HepG2 (cell line): Measurements from ENCODE around the gene POLG2. TPM values are rescaled to one million over a fixed set of nuclear protein-coding genes. Genes with fewer than 3 reads are reported as not detected.

ENCODE experiments used
- ARNTL ChIP-seq: sonication (generic); formaldehyde crosslinking; IDR thresholded peaks from 2 replicates; pipeline ENCODE4 v1.4.0; 2020; ENCODE audit warnings: mild to moderate bottlenecking, missing genetic modification reagents
- CCAR2 ChIP-seq: fragments of 200-400 bp; formaldehyde crosslinking; optimal IDR thresholded peaks from 2 replicates; pipeline ENCODE3; 2018; ENCODE audit warnings: low read depth, mild to moderate bottlenecking, low read length, moderate library complexity
- KMT2A ChIP-seq: sonication (generic); formaldehyde crosslinking; IDR thresholded peaks from 2 replicates; pipeline ENCODE4 v1.4.0; 2020; ENCODE audit warnings: missing genetic modification reagents
- LRRFIP1 ChIP-seq: sonication (generic); formaldehyde crosslinking; conservative IDR thresholded peaks from 2 replicates; pipeline ENCODE4 v1.4.0; 2020; ENCODE audit warnings: missing genetic modification reagents
- MAZ ChIP-seq, 2 experiments: sonication (generic) in 1 of 2; formaldehyde crosslinking in 1 of 2; IDR thresholded peaks; 2 replicates each; pipeline versions ENCODE4 v1.5.0 to v1.6.1; 2012 to 2020; ENCODE audit warnings: low read depth in 2 of 2, mild to moderate bottlenecking in 2 of 2, borderline replicate concordance in 1 of 2, improper control_type of control experiment in 1 of 2, low read length in 1 of 2, missing genetic modification reagents in 1 of 2, moderate library complexity in 1 of 2
- STAT5B ChIP-seq: sonication (generic); formaldehyde crosslinking; IDR thresholded peaks from 2 replicates; pipeline ENCODE4 v1.4.0; 2020; ENCODE audit warnings: missing genetic modification reagents
- TBX3 ChIP-seq: fragments of 450-650 bp; IDR thresholded peaks from 2 replicates; pipeline ENCODE4 v1.6.1; 2017; ENCODE audit warnings: antibody characterized with exemption, mild to moderate bottlenecking, inconsistent platforms, borderline replicate concordance
- TSC22D2 ChIP-seq: sonication (generic); formaldehyde crosslinking; IDR thresholded peaks from 2 replicates; pipeline ENCODE4 v1.5.1; 2020; ENCODE audit warnings: missing genetic modification reagents, mild to moderate bottlenecking, borderline replicate concordance
- ZBTB21 ChIP-seq: sonication (generic); formaldehyde crosslinking; IDR thresholded peaks from 2 replicates; pipeline ENCODE4 v1.4.0; 2020; ENCODE audit warnings: missing genetic modification reagents
- ZMYM4 ChIP-seq: sonication (generic); formaldehyde crosslinking; IDR thresholded peaks from 2 replicates; pipeline ENCODE4 v1.8.1; 2023; ENCODE audit warnings: mild to moderate bottlenecking, missing genetic modification reagents
- ZNF232 ChIP-seq: sonication (generic); formaldehyde crosslinking; IDR thresholded peaks from 2 replicates; pipeline ENCODE4 v1.4.0; 2020; ENCODE audit warnings: missing genetic modification reagents, borderline replicate concordance
- ZNF343 ChIP-seq: sonication (generic); formaldehyde crosslinking; IDR thresholded peaks from 2 replicates; pipeline ENCODE4 v1.4.0; 2020; ENCODE audit warnings: mild to moderate bottlenecking, missing genetic modification reagents
- ZNF607 ChIP-seq: sonication (generic); formaldehyde crosslinking; IDR thresholded peaks from 2 replicates; pipeline ENCODE4 v1.5.1; 2020; ENCODE audit warnings: missing genetic modification reagents, mild to moderate bottlenecking, borderline replicate concordance
- ZNF7 ChIP-seq: IDR thresholded peaks from 2 replicates; pipeline ENCODE4 v1.6.1; 2016; ENCODE audit warnings: missing biosample characterization, missing genetic modification reagents
- ZSCAN20 ChIP-seq: sonication (generic); formaldehyde crosslinking; IDR thresholded peaks from 2 replicates; pipeline ENCODE4 v1.4.0; 2020; ENCODE audit warnings: missing genetic modification reagents, mild to moderate bottlenecking, borderline replicate concordance
- polyA plus RNA-seq, 8 experiments: library from polyadenylated mRNA; depleted of rRNA in 3 of 8; stranded (reverse) in 7 of 8; unstranded in 1 of 8; fragments of >200 nt; fragmentation: Illumina TruSeq in 4 of 8; extraction: Trizol in 4 of 8; gene quantifications; 2 replicates each; pipeline versions ENCODE4 v1.2.1 to v1.2.3, GENCODE V29; 2011 to 2016; ENCODE audit warnings: low read depth in 4 of 8, missing spikeins in 1 of 8, mixed read lengths in 1 of 8; ENCODE audit not compliant: insufficient read depth in 1 of 8
- total RNA-seq, 5 experiments: library from RNA; depleted of rRNA; stranded (reverse); fragments of >200 nt; fragmentation: Illumina TruSeq; extraction: Trizol; gene quantifications; 2 replicates each; pipeline ENCODE4 v1.2.3, GENCODE V29; 2016; ENCODE audit warnings: low read depth in 1 of 5
- TF ChIP-seq, protein P1 (sequence below): sonication (generic); formaldehyde crosslinking; conservative IDR thresholded peaks from 2 replicates; pipeline ENCODE4 v1.4.0; 2020; ENCODE audit warnings: missing genetic modification reagents
- TF ChIP-seq, protein P2 (sequence below): sonication (generic); formaldehyde crosslinking; IDR thresholded peaks from 2 replicates; pipeline ENCODE4 v1.5.1; 2020; ENCODE audit warnings: mild to moderate bottlenecking, missing genetic modification reagents, moderate library complexity
- TF ChIP-seq, protein P3 (sequence below): sonication (generic); formaldehyde crosslinking; IDR thresholded peaks from 2 replicates; pipeline ENCODE4 v1.5.0; 2020; ENCODE audit warnings: missing genetic modification reagents

The POLG2 gene
- total and polyA plus RNA-seq, 2 of the 13 experiments (the other 11 are each of a cell fraction or from before 2014, with no cell fraction given), result 21.1 to 25.5 TPM

DNA sequence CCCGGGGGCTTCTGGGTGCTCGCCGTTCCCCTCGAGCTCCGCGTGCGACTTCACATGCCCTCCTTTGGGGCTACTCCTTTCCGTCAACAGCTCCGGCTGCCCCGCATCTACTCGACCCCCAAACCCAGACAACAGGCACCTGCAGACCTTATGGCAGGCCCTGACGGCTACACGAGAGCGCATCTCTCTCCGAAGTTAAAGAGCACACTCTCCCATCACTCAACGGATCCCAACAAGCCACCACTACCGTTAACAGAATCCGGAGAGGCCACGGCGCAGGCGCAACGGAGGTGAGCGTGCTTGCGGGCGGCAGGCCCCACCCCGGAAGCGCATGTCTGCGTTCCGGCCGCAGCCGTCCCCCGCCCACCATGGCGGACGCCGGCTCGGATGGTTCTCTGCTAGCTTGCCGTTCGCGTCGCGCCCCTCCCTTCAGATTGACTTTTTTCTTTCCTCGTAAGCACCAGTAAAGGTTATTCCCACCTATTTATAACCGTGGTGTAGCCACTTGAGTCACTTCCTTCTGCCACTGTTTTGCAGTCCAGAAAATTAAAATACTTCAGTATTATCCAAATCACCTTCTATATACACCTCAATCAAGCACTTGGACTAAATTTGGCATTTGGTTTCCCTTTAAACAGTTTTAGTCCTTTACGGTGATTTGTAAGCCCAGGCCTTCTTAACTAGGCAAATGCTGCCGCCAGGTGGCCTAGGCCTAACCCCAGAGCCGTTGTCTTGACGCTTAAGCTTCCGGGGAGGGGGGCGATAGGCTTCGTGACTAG lies at the start of gene POLG2 (continued):
- TF ChIP-seq KMT2A (CRISPR knock-in tag), result peak; percentile 94
- no peak for TF ChIP-seq TBX3
- TF ChIP-seq LRRFIP1, result no peak; the same call in 1 of the 2 replicates
- peak; percentile 57; the same call in 1 of the 2 replicates for TF ChIP-seq ZNF343 (CRISPR knock-in tag)
- peak; percentile 91; the same call in 1 of the 2 replicates for TF ChIP-seq MAZ (IDR thresholded peaks at IDR 0.05; ENCODE audit: borderline replicate concordance, low read depth, low read length)
- TF ChIP-seq MAZ (CRISPR knock-in tag; IDR thresholded peaks at IDR 0.05; ENCODE audit: low read depth), result peak; percentile 52; the same call in 1 of the 2 replicates
- peak; percentile 83 for TF ChIP-seq ARNTL (CRISPR knock-in tag)
- TF ChIP-seq ZSCAN20, result no peak
- peak; percentile 65 for TF ChIP-seq ZMYM4
- TF ChIP-seq ZNF7 (CRISPR knock-in tag), result no peak
- TF ChIP-seq, protein P1, sequence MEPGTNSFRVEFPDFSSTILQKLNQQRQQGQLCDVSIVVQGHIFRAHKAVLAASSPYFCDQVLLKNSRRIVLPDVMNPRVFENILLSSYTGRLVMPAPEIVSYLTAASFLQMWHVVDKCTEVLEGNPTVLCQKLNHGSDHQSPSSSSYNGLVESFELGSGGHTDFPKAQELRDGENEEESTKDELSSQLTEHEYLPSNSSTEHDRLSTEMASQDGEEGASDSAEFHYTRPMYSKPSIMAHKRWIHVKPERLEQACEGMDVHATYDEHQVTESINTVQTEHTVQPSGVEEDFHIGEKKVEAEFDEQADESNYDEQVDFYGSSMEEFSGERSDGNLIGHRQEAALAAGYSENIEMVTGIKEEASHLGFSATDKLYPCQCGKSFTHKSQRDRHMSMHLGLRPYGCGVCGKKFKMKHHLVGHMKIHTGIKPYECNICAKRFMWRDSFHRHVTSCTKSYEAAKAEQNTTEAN (CRISPR knock-in tag), result peak; percentile 2; the same call in 1 of the 2 replicates
- no peak for TF ChIP-seq CCAR2
- TF ChIP-seq, protein P2, sequence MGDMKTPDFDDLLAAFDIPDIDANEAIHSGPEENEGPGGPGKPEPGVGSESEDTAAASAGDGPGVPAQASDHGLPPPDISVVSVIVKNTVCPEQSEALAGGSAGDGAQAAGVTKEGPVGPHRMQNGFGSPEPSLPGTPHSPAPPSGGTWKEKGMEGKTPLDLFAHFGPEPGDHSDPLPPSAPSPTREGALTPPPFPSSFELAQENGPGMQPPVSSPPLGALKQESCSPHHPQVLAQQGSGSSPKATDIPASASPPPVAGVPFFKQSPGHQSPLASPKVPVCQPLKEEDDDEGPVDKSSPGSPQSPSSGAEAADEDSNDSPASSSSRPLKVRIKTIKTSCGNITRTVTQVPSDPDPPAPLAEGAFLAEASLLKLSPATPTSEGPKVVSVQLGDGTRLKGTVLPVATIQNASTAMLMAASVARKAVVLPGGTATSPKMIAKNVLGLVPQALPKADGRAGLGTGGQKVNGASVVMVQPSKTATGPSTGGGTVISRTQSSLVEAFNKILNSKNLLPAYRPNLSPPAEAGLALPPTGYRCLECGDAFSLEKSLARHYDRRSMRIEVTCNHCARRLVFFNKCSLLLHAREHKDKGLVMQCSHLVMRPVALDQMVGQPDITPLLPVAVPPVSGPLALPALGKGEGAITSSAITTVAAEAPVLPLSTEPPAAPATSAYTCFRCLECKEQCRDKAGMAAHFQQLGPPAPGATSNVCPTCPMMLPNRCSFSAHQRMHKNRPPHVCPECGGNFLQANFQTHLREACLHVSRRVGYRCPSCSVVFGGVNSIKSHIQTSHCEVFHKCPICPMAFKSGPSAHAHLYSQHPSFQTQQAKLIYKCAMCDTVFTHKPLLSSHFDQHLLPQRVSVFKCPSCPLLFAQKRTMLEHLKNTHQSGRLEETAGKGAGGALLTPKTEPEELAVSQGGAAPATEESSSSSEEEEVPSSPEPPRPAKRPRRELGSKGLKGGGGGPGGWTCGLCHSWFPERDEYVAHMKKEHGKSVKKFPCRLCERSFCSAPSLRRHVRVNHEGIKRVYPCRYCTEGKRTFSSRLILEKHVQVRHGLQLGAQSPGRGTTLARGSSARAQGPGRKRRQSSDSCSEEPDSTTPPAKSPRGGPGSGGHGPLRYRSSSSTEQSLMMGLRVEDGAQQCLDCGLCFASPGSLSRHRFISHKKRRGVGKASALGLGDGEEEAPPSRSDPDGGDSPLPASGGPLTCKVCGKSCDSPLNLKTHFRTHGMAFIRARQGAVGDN (CRISPR knock-in tag), result peak; percentile 100
- peak; percentile 40; the same call in 1 of the 2 replicates for TF ChIP-seq ZBTB21
- no peak for TF ChIP-seq TSC22D2 (CRISPR knock-in tag)
- TF ChIP-seq STAT5B (CRISPR knock-in tag), result peak; percentile 72; the same call in 1 of the 2 replicates
- TF ChIP-seq, protein P3, sequence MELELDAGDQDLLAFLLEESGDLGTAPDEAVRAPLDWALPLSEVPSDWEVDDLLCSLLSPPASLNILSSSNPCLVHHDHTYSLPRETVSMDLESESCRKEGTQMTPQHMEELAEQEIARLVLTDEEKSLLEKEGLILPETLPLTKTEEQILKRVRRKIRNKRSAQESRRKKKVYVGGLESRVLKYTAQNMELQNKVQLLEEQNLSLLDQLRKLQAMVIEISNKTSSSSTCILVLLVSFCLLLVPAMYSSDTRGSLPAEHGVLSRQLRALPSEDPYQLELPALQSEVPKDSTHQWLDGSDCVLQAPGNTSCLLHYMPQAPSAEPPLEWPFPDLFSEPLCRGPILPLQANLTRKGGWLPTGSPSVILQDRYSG, result no peak
- peak; percentile 84 for TF ChIP-seq ZNF607 (CRISPR knock-in tag)
- TF ChIP-seq ZNF232 (CRISPR knock-in tag), result peak; percentile 43; the same call in 1 of the 2 replicates
